SKM-1 treated with dmso at 0.1 percent for 144 hours (cell line): Measurements from ENCODE around the gene SRRM3.
A peak's percentile ranks its signal among the peaks of the same experiment; 100 is the strongest.
"Not testable (repeated sequence)": the region's sequence is repeated elsewhere in the genome, so short reads cannot be mapped to it uniquely, and the experiment has no call there.

Source experiments
- DNase-seq: peaks from one replicate; lab custom pipeline; 2025; ENCODE audit not compliant: unreplicated experiment; lab: John Stamatoyannopoulos, UW

SRRM3 gene

DNA sequence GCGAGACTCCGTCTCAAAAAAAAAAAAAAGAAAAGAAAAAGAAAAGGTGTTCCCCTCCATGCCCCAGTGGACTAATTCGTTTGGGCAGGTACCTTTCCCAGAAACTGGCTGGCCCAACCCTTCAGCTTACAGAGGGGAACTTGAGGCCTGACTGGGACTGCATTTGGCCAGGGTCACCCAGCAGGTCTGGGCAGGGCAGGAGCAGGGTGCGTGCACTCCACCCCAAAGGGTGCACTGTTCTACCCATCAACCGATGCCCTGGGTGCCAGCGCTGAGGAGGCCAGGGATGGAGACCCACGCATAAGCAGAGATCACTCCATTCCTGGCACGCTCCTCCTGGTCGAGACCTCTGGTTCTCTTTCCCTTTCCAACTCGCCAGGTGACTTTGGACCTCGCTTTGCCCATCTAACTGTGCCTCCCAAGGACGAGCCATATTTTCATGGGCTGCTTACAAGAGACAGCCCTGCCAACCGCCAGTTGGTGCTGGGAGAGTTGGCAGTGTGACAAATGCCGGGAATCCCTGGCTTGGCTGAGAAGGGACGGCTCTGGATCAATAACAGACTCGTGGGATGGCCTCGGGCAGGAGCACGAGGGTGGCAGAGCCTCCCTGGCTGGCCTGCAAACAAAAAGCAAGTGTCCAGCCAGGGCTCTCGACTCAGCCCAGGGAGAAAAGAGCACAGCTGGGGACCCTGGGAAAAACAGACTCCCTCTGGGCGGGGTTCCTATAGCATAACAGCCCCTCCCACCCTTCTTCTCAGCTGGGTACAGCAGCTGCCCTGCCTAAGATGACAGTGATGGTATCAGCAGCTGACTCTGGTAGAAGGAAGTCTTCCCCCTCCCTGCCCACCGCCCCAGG lies 108.6 kb downstream of the SRRM3 start:
- DNase-seq: no peak

GRCh38 chr7:76311838-76312237 lies 110.1 kb downstream of the SRRM3 start:
- not testable (repeated sequence) for DNase-seq

- peak; percentile 91 for DNase-seq
Observed at GRCh38 chr7:76314042-76314721, 112.5 kb downstream of the SRRM3 start.

- DNase-seq: not testable (repeated sequence)
Observed at GRCh38 chr7:76314740-76315139, 113.0 kb downstream of the SRRM3 start.

GRCh38 chr7:76315364-76315763 lies 113.7 kb downstream of the SRRM3 start:
- DNase-seq: no peak

- no peak for DNase-seq
Observed at GRCh38 chr7:76316984-76317781, 115.5 kb downstream of the SRRM3 start.

DNA sequence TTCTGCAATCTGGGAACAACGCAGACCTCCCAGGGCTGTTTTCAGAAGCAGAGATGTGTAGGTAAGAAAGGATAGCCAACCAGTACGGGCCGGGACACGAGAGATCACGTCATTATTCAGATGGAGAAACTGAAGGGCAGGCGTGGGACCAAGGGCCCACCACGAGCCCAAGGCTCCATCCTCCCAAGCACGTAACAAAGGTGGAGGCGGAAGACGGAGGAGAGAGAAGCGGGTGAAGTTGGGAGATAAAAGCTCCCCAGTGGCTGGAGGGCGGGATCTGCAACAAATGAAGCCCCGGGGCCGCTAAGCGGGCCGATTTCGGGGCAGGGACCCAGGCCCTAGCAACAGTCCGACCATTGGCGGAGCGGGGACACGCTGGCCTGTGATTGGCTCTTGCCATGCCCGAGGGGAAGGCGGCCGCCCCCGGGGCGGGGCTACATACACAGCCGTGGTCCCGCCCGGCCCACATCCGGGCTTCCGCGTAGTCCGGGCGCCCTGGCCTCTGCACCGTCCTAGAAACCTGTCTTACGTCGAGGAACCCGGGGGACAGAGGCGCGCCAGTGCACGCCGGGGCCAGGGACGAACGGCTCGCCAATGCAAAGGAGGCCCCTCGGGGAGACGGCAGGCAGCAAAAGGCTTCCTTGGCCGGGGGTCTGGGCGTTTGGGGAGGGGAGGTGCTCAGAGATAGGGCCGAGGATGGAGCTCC lies 116.2 kb downstream of the SRRM3 start:
- peak; percentile 95 for DNase-seq

DNA sequence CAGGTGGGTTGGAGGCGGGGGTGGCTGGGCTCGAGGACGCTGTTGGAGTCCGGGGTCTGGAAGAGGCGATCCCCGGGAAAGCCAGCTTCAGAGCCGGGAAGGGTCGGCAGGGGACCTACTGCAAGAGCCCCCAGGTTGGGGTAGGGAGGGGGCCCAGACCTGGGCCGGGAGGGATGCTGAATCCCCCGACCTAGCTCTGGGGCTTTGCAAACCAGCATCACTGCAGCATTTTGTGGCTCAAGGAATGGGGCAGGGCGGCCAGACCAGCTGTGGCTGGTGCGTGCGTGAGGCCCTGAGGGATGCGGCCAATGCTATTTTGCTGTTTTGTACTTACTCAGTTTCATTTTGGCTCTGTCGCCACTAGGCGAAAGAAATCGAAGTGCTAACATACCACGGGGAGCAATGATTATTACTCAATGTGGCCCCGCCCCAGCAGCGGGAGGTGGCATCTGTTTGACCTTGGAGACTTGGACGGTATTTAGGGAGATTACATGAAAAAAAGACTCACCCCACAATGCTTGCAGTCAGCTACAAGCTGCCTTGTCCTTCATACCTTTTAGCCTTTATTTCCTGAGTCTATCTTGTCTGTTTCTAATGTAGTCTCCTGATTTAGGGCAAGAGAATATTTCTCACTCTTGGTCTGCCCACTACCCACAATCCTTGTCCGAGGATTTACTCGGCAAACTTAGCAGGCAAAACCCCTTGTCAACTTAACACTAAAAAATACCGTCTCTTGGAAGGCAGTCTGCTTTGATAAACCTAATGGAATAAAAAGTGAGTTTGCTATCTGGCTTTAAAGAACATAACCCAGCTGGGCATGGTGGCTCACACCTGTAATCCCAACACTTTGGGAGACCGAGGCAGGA lies 117.0 kb downstream of the SRRM3 start:
- DNase-seq: peak; percentile 78

DNA sequence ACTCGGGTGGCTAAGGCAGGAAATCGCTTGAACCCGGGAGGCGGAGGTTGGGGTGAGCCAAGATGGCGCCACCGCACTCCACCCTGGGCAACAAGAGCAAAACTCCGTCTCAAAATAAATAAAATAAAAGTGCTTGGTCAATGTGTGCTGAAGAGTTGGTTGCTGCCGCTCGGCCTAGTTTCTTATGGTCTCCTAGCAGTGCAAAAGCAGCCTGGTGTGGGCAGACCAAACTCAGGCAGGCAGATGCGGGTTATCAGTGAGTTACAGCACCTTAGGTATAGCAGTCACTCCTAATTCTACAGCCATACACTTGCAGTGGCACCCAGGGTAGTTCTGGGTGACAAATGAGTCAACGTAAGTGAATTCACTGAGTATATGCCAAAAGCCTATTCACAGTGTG lies 123.4 kb downstream of the SRRM3 start:
- DNase-seq: no peak

DNA sequence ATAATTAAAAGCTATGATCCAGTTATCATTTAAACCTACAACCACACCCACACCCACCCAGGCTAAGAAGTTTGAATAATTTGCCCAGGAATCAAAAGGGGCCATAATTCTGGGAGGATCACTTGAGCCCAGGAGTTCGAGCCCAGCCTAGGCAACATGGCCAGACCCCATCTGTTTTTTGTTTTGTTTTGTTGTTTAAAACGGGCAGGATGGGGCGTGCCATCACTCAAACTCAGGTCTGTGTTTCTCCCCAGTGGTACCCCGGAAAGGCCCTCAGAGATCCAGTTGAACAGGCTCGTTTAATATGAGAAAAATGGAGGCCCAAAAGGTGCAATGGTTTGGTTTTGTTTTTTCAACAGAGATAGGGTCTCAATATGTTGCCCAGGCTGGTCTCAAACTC lies 124.1 kb downstream of the SRRM3 start:
- no peak for DNase-seq

- no peak for DNase-seq
Observed at GRCh38 chr7:76326646-76327233, 125.0 kb downstream of the SRRM3 start.

- DNase-seq: no peak
Observed at GRCh38 chr7:76327610-76328009, 125.9 kb downstream of the SRRM3 start.

DNA sequence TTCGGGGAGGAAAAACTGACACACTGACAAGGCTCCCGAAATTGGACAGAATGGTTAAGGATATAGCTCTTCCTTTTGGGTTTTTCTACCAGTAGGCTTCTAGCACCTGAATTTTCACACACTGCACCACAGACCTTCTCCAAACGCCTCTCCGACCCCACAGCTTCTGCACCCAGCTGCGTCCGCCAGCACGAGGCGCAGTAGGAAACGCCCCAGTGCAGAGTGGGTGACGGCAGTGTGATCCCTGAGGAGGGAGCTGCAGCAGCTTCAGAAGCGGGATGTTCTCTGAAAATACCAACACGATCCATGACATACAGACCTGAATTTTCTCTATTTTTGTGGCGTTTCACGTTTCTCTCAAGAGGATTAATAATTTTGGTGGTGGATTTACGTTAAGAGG lies 126.7 kb downstream of the SRRM3 start:
- DNase-seq: no peak

DNA sequence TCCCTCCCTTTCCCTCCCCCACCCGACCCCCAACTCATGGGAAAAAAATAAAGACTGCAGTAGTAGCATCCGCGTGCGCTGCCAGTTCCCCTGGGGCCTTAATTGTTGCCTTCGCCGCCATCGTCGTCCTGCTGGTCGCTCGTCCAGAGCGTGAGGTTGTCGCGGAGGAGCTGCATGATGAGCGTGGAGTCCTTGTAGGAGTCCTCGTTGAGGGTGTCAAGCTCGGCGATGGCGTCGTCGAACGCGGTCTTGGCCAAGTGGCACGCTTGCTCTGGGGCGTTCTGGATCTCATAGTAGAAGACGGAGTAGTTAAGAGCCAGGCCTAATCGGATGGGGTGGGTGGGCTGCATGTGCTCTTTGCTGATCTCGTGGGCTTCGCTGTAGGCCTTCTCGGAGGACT lies 127.8 kb downstream of the SRRM3 start:
- no peak for DNase-seq

- no peak for DNase-seq
Observed at GRCh38 chr7:76330261-76330660, 128.6 kb downstream of the SRRM3 start.

GRCh38 chr7:76330673-76331072 lies 129.0 kb downstream of the SRRM3 start:
- DNase-seq: no peak

DNA sequence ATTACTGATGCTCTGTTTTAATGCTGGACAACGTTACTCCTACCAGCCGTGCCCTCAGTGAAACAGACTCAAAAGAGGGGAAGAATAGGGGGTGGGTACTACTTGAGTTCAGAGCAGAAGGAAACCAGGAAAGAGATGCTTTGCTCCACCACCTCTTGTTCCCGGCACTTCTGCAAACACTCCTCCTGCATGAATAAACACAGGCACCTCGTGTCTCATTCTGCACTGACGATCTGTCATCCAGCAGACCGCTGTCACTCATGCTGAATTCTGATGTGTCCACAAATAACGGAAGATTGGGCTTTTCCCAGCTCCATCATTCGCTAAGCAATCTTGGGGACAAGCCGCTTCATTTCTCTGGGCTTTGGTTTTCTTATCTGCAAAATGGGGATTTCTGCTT lies 130.4 kb downstream of the SRRM3 start:
- no peak for DNase-seq

- DNase-seq: no peak
Observed at GRCh38 chr7:76333511-76334101, 131.9 kb downstream of the SRRM3 start.

- DNase-seq: no peak
Observed at GRCh38 chr7:76334320-76334967, 132.7 kb downstream of the SRRM3 start.
